GM12864 (cell line): ENCODE data around the gene TSPAN9.

Experiments
- DNase-seq: peaks from one replicate; pipeline ENCODE4 v3.0.0-alpha.2; 2011; ENCODE audit warnings: low read depth
- H3K4me3 ChIP-seq: 2 replicates; pipeline ENCODE4 v1.5.1; 2011; ENCODE audit warnings: mild to moderate bottlenecking, low read depth, low read length, control low read depth
- CTCF ChIP-seq: IDR thresholded peaks from 2 replicates; pipeline ENCODE4 v1.5.1; 2011; ENCODE audit warnings: low read depth, mild to moderate bottlenecking, moderate library complexity, low read length, control low read depth, inconsistent platforms; ENCODE audit errors: missing control alignments

Gene TSPAN9

GRCh38 chr12:3267690-3268089 lies 190.5 kb downstream of the TSPAN9 start:
- no peak overlapping the region for H3K4me3 ChIP-seq

GRCh38 chr12:3269594-3269993 lies 192.4 kb downstream of the TSPAN9 start:
- no peak for DNase-seq
- no peak overlapping the region for H3K4me3 ChIP-seq
- no peak for TF ChIP-seq CTCF

More at GRCh38 chr12:3267690-3268089, 190.5 kb downstream of the TSPAN9 start:
- TF ChIP-seq CTCF: no peak
- DNase-seq: no peak

GRCh38 chr12:3271146-3271545 lies 194.0 kb downstream of the TSPAN9 start:
- TF ChIP-seq CTCF: no peak
- no peak for DNase-seq
- no peak overlapping the region for H3K4me3 ChIP-seq

- no peak for DNase-seq
- no peak for TF ChIP-seq CTCF
- H3K4me3 ChIP-seq: no peak overlapping the region
Observed at GRCh38 chr12:3271639-3272038, 194.5 kb downstream of the TSPAN9 start.

GRCh38 chr12:3272958-3273357 lies 195.8 kb downstream of the TSPAN9 start:
- H3K4me3 ChIP-seq: no peak overlapping the region
- no peak for DNase-seq
- no peak for TF ChIP-seq CTCF

- no peak for DNase-seq
- no peak for TF ChIP-seq CTCF
- H3K4me3 ChIP-seq: no peak overlapping the region
Observed at GRCh38 chr12:3273409-3273853, 196.3 kb downstream of the TSPAN9 start.

GRCh38 chr12:3274664-3275063 lies 197.5 kb downstream of the TSPAN9 start:
- TF ChIP-seq CTCF: no peak
- no peak overlapping the region for H3K4me3 ChIP-seq
- no peak for DNase-seq
